GM21367 (cell line): ENCODE results near the gene ZMIZ1.

Source experiments
- ATAC-seq: cut with Tn5 transposase; IDR thresholded peaks from one replicate; pipeline ENCODE4 v1.9.1; 2021; ENCODE audit not compliant: unreplicated experiment

Gene ZMIZ1

GRCh38 chr10:79148452-79149344 is 79.9 kb downstream of the ZMIZ1 start:
- no peak for ATAC-seq

GRCh38 chr10:79149345-79149661 is 80.5 kb downstream of the ZMIZ1 start:
- no peak for ATAC-seq

- ATAC-seq = peak; percentile 88
Observed at GRCh38 chr10:79149662-79150443, 81.1 kb downstream of the ZMIZ1 start.

GRCh38 chr10:79150444-79150754 is 81.6 kb downstream of the ZMIZ1 start:
- no peak for ATAC-seq

GRCh38 chr10:79152423-79152817 is 83.7 kb downstream of the ZMIZ1 start:
- no peak for ATAC-seq

- no peak for ATAC-seq
Observed at GRCh38 chr10:79153745-79154144, 85.0 kb downstream of the ZMIZ1 start.

- ATAC-seq = no peak
Observed at GRCh38 chr10:79155301-79156081, 86.7 kb downstream of the ZMIZ1 start.

GRCh38 chr10:79156334-79157274 is 87.8 kb downstream of the ZMIZ1 start:
- ATAC-seq = no peak

GRCh38 chr10:79158004-79158340 is 89.2 kb downstream of the ZMIZ1 start:
- no peak for ATAC-seq

GRCh38 chr10:79158402-79159097 is 89.8 kb downstream of the ZMIZ1 start:
- ATAC-seq = no peak

- ATAC-seq = no peak
Observed at GRCh38 chr10:79159141-79159651, 90.4 kb downstream of the ZMIZ1 start.

GRCh38 chr10:79159785-79160184 is 91.0 kb downstream of the ZMIZ1 start:
- no peak for ATAC-seq

GRCh38 chr10:79160191-79160590 is 91.4 kb downstream of the ZMIZ1 start:
- ATAC-seq = no peak

- no peak for ATAC-seq
Observed at GRCh38 chr10:79161557-79161956, 92.8 kb downstream of the ZMIZ1 start.

- ATAC-seq = no peak
Observed at GRCh38 chr10:79162022-79162421, 93.3 kb downstream of the ZMIZ1 start.

- no peak for ATAC-seq
Observed at GRCh38 chr10:79162861-79163665, 94.3 kb downstream of the ZMIZ1 start.

- no peak for ATAC-seq
Observed at GRCh38 chr10:79163666-79163975, 94.9 kb downstream of the ZMIZ1 start.

GRCh38 chr10:79164075-79164474 is 95.3 kb downstream of the ZMIZ1 start:
- no peak for ATAC-seq

GRCh38 chr10:79165070-79165778 is 96.5 kb downstream of the ZMIZ1 start:
- no peak for ATAC-seq
